Measurements from ENCODE around the gene TMEM214.

DNA sequence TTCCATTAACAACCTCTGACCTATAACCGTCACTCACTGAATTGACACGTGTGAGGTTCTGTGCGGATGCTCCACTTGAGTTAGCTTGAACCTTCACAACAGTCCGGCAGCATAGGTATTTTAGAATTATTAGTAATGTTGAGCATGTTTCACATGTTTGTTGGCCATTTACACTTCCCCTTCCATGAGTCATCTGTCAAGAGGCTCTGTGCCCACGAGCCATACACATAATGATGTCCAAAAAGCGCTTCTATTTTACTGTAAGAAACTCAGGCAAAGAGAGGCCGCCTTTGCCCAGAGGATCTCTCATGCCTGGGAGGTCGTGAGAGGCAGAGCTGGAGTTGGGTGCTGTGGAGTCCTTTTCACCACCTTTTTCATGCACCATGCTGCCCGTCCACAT is 28.9 kb upstream of the TMEM214 start:
- TF ChIP-seq, protein P1, sequence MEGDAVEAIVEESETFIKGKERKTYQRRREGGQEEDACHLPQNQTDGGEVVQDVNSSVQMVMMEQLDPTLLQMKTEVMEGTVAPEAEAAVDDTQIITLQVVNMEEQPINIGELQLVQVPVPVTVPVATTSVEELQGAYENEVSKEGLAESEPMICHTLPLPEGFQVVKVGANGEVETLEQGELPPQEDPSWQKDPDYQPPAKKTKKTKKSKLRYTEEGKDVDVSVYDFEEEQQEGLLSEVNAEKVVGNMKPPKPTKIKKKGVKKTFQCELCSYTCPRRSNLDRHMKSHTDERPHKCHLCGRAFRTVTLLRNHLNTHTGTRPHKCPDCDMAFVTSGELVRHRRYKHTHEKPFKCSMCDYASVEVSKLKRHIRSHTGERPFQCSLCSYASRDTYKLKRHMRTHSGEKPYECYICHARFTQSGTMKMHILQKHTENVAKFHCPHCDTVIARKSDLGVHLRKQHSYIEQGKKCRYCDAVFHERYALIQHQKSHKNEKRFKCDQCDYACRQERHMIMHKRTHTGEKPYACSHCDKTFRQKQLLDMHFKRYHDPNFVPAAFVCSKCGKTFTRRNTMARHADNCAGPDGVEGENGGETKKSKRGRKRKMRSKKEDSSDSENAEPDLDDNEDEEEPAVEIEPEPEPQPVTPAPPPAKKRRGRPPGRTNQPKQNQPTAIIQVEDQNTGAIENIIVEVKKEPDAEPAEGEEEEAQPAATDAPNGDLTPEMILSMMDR (IDR thresholded peaks at IDR 0.05), result no peak
- no peak for TF ChIP-seq POLR2A (IDR thresholded peaks at IDR 0.05)
